ENCODE data around the gene CHCHD6.

CHCHD6 gene

DNA sequence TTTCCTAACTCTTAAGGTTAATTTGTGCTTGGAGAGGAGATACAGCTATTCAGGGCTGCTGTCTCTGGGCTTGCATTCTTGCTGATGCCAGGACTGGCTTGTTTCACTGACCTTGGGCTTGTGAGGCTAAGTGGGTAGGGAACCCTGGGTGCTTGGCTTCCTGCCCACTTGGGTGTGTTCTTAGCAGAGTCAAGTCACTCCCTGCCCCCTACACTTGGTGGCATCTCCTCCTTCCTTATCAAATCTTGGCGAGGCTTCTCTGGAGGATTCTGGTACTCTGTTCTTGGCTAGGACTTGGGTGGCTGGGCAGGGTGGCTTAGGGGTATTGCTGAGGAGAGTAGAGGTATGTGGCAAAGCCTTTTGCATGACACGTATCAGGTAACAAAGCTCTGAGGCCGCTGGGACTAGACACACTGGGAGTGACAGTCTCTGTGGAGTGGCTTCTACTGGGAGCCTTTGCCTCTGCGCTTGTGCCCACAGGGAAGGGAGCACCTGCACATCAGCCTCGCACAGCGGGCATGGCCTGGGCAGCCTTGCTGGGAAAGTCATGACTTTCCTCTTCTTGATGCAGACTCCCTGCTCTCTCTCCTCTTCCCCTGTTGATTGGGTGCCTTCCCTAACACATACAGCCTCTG, 41.8 kb downstream of the CHCHD6 start:
- no peak for ATAC-seq

DNA sequence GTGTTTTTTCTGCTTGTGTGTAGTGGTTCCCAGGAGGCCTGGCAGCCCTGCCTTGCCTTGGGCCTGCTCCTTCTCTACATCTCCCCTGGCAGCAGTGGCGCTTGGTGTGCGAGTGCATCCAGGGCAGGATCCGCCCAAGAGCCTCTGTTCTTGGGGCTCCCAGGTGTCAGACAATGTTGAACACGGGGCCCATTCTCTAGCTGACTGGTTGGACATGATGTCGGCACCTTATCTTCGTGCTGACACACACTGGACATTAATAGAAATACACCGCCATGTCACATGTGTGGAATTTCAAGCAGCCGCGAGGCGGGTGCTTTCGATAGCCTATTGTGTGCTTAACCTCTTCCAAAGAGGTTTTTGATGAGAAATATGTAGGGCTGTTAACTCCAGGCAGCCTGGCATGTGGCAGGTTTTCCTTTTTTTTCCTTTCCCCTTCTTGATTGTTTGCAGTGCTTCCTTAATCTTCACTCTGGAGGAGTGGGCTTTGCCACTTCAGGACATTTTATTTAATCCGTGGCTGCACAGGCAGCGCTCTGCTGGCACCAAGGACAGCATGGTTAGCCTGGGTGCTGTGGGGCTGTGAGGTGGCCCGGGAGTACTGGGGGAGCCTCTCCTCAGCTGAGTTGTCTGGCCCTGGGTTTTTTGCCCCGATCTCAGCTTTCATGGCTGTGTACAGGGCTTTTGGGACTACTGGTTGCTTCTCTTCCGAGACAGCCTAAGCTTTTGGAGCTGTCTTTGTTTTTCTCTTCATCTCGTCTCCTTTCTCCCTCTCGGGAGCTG, 42.5 kb downstream of the CHCHD6 start:
- ATAC-seq, result no peak

DNA sequence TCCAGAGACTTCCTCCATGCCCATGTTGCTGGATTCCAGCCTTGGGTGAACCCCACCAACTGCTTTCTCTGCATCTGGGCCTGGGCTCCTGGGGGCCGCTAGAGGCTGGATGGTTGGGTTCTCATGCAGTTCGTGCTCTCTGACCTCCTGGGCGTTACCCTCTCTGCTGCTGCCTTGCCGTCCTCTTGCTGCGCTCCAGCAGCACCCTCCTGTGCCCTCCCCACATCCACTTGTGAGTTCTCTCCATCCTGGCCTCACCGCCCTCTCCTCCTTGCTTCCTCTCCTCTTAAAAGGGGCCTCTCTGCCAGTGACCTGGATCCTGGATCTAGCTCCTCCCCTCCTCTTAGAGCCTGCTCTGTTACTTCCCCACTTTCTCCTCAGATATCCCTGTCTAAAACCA, 43.7 kb downstream of the CHCHD6 start:
- no peak for ATAC-seq

DNA sequence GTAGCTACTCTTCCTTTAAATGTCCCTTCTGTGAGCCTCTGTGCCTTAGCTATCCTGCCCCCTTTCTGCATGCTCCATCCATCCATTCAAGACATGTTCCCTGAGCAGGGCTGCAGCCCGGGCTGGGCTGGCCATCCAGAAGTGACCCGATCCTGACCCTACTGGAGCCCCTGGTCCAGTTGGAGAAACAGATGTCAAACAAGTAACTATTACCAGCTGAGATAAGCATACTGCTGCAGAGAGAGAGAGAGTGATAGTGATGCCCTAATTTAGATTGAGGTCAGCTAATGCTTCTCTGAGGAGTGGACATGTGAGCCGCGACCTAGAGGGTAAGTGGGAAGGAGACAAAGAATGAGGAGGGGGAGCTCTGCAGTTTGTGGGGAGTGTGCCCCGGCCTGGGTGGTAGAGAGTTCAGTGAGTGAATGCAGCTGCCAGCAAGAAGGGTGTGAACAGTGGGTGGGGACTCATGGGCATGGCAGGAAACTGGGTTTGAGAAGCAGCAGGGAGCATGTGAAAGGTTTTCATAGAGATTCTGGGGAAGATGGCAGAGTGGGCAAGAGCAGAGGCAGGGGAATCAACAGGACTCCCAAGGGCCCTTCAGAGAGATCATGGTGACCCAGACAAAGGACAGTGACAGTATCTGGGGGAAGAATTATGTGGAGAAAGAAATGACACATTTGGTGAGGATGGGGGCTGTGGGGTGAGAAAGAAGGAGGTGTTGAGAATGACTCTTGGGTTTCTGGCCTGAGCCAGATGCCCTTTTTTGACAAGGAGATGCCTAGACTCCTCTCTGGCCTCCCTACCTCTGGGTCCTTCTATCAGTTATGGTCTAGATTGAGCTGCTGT, 44.9 kb downstream of the CHCHD6 start:
- ATAC-seq, result no peak

DNA sequence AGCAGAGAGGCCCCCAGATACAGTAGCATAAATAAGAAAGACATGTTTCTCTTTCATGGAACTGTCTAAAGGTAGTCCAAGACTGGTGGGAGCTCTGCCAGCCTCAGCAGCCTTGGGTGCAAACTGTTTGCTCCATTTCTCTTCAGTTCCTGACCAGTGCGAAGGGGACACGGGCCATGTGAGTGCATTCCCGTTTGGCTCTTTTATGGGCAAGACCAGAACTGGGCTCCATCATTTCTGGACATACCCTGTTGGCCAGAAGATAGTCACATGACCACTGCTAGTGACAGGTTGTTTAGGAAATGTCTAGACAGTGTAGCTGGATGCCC, 45.5 kb downstream of the CHCHD6 start:
- no peak for ATAC-seq

DNA sequence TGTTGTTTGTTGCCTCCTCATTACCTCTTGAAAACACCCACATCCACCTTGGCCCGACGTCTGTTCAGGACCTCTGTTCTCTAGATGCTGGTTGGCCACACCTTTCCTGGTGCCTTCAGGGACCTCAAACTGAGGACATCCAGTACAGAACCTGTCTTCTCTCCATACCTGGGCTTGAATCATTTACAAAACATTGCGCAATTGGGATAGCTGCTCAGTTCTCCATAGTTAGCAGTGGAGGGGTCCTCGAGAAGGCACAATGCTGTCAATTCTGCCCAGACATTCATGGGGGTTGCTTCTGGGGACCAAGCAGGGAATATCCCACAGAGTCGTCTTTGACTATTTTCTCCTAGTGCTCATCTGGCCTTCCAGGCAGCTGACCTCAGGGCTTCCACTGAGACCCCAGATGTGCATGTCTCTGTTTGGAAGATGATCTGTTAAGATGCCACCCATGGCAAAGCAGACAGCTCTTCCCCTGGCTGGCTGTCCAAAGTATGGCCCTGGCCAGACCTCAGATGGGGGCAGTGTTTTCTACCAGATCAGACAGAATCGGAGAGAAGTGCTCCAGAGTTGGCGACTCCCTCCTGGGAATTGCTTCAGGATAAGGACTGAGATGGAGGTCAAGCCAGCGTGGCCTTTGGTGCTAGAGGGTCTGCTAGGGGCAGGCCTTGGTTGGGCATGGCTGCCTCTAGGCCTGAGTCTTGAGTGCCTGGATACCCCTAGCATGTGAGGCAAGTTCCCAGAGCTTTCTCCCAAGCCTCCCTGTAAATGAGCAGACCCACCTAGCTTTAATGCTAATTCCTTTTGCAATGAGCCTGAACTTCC, 46.1 kb downstream of the CHCHD6 start:
- ATAC-seq, result no peak

DNA sequence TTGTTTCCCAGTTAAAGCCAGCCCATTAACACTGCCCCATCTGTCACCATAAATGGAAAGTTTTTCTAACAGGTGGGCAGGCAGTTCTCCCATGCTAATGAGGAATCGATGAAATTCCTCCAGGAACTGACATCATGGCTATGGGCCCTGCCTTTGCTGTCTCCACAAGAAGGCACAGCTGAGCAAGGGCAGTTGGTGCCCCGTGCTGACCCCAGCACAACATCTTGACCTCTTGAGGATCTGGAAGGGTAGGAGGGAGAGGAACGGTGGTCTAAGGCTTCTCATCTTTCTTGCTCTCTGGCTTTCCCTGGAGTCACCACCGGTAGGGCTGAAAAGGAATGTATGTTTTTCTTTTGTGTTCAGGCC, 46.7 kb downstream of the CHCHD6 start:
- no peak for ATAC-seq

DNA sequence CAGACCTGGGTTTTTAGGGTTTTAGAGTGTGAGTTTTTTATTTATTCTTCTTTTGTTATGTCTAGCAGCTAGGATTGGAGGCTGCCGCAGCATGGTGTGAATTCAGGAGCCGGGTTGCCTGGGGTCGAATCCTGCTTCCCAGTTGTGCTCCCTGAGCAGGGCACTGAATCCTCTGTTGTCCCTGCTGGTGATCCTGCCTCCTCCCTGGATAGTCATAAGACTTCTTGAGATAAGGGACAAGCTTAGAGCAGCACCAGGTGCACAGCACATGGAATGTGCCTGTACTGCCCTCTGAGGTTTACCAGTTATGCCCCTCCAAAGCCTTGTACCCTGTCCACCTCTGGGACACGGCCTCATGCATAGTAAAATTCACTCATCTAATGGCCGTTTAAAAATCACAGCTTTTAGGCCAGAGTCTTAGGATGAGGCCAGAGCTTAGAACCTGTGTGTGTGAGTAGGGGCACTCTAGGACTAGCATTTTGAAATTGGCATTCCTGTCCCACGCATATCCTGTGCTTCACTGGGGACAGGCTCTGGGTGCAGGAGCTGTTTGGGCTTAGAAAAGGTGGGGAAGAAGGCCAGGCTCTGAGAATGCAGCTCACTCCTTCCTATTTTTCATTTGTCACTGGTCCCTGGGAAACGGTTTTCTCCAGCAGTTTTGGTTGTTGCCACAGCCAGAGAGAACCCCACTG, 47.7 kb downstream of the CHCHD6 start:
- ATAC-seq, result no peak

DNA sequence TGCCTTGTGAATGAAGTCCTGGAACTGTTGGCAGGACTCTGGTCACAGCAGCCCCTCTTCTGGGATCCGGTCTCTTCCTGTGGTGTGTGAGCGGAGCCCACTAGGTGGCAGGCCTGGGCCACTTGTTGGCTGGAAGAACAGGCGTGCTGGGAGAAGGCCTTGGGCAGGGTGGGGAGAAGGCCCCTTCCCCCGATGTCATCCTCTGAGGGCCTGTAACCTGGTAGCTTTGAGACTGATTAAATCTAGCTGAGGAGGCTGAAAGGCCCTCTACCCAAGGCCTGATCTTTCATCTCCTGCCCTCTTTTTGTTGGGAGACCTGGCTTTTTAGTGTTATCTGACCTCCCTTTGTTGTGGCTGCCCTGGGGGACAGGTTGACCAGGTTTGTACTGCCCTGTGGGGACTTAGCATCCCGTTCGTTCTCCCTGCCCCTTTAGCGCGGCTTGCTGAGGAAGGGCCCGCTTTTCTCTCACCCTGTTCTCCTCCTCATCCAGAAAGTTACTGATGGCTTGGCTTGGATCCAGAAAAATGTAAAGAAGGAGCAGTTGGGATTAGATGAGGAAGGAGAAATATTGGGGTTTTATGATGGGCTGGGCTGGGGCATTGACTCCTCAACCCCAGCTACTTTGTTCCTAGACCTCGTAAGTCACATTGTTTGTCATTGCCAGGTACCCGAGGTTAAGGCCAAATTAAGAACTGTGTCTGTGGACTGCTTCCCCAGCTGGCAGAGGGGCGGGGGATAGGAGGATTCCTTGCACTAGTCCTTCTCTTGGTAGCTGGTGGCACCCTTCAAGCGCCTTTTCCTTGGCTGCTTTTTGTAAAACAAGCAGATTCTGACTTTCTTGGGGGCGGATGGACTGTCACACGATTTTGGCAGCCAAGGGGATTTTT, 48.5 kb downstream of the CHCHD6 start:
- ATAC-seq, result peak in 1 of 2 donors; percentile 49

DNA sequence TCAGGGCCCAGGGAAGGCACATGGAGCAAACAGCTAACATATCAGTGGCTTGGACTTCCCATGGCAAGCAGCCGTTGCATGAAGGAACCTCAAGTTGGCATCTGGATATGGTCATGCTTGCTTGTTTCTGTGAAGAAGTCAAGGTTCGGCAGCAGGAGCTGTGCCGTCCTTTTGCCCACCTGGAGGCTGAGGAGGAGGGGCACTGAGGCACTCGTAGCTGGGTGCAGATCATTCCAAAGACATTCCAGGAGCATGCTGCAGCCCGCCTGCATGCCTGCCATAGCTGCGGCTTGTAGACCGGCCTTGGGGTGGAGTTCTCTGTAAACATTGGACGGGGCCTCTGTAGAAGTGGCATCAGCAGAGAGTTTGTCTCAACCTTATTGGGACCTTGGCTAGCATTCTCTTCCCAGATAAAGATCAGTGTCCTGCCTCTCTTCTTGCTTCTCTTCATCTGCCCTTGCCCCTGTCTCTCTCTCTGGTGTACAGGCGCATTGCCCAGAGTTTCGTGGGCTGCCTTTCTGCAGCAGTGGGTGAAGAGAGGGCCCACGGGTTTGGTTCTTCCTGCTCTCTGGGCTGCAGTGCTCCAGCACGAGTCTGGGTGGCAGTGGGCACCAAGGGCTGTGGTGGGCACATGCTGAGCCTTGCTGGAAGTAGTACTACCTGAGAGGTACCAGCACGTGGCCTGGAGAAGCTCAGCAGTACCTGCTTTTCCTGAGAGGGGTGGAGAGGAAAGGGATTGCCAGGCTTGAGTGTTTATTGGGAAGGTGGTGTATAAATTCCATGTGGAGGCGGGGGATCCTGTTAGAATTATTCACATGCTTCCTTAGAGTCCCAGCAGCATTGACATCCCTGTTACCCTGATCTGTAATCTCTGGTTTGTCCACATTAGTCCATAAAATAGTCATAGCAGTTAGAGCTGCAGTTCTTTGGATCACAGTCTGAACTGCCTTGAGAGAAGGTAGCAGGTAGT, 49.4 kb downstream of the CHCHD6 start:
- ATAC-seq, result no peak

DNA sequence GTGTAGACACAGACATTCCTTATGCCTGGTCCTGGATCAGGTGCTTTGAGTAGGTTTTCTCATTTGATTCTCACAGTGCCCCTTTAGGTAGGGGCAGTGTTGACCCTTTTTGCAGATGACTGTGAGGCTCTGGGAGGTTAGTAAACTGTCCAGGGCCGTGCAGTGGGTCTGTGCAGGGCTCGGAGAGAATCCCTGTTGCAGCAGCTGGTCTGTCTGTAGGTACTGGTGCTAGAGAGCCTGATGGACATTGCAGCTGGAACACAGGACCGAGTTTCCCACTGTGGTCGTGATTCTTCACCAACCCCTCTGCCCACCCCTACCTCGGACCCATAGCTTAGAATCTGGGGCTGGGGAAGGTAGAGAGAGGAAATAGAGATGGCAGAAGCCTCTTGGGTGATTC, 51.8 kb downstream of the CHCHD6 start:
- no peak for ATAC-seq

DNA sequence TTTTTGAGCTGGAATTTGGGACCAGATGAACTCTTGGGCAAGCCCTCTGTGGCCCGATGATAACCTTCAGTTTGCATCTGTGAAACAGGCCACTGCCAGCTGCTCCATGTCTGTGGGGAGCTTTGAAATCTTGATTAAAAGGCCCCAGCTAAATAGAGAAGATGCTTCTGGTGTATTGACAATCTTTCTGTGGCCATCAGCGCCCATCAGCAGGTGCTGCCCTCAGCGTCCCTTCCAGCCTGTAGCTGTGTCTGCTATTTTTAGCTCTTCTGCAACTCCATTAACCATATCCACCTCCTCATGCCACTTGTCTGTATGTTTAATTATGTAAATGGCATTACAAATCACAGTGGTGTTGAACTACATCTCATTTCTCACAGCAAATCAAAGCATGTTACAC, 54.0 kb downstream of the CHCHD6 start:
- no peak for ATAC-seq

DNA sequence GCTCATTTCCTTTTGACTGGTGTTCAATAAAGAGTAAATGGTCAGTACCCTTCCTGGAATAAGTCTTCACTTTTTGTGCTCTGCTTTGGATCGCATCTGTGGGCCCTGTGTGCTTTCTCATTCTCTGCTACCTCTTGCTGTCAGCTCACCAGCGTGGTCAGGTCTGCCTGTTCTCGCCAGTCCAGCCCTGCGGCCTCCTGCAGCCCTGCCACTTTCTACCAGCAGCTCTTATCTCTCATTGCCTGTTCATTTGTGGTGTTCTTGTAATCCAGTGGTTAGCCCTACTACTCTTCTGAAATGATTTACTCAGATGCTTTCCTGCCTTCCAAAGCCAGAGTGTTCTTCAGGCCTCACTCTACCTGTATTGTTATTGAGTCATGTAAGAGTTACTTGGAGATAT, 54.8 kb downstream of the CHCHD6 start:
- ATAC-seq, result no peak

DNA sequence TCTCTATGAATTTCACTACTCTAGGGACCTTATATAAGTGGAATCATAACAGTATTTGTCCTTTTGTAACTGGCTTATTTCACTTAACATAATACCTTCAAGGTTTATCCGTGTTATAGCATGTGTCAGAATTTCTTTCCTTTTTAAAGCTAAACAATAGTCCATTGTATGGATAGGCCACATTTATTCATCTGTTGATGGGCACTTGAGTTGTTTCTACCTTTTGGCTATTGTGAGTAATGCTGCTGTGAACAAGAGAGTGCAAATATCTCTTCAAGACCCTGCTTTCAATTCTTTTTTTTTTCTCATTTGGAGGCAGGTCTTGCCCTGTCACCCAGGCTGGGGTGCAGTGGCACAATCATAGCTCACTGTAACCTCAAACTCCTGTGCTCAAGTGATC, 56.5 kb downstream of the CHCHD6 start:
- ATAC-seq, result no peak

DNA sequence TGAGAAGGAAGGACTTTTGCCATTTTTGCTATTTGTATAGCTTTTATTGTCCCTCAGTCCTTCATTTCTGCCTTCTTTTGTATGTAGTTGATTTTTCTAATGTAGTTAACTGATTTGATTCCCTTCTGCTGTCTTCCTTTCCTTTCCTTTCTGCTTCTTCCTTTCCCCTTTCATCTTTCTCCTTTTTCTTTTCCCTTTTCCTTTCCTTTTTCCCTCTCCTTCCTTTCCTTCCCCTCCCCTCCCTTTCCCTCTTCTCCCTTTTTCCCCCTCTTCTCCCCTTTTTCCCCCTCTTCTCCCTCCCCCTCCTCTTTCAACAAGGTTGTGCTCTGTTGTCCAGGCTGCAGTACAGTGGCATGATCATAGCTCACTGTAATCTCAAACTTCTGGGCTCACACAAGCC, 59.0 kb downstream of the CHCHD6 start:
- no peak for ATAC-seq

DNA sequence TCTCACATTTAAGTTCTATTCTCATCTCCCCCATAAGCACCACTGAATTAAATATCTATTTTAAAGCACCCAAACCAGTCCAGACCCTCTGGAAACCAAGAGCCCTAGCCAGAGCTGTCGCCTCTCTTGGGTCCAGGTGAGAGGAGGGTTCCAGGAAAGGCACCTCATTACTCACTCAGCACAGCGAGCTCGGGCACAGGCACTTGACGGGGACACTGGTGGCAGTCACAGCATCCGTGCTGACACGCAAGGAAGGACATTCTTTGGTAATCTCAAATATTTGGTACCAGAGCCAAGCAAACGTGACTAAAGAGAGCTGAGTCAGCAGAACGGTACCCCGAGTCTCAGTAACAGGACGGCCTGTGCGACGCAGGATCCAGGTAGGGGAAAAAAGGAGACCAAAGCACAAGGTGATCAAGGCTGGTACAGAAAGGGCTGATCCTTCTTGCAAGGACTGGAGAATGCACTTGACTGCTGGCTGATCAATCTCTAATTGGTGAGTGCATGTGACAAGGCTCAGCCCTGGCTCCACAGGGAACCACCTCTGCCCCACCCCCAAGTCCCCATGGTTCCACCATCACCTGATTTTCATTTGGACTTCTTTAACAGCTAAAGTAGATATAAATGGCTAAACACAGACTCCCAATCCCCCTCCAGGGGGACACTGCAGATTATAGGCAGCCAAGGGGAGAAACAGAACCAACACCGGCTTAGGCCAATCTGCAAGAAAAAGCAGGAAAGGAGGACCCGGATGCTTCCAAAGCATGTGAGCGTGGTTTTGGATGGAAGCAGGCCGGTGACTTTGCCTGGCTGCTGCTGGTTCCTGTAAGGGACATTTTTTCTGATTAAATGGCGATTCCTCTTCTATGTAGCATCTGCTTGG, 61.4 kb downstream of the CHCHD6 start:
- ATAC-seq, result no peak

DNA sequence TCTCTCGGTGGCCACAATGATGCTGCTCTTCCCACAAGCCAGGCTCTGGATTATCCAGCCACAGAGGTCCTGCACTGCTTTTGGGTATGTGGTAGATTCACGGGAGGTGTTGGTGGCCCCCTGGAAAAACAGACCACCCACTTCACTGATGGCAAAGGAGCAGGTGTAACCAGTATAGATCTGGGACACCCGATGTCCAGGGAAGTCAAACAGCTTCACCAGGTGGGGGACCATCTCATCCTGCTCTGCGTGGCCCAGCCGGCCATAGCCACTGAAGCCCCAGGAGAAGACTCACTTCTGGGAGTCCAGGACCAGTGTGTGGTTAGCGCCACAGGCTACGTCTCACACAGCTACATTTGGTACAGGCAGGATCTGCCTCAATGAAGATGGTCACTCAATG, 62.6 kb downstream of the CHCHD6 start:
- ATAC-seq, result no peak

DNA sequence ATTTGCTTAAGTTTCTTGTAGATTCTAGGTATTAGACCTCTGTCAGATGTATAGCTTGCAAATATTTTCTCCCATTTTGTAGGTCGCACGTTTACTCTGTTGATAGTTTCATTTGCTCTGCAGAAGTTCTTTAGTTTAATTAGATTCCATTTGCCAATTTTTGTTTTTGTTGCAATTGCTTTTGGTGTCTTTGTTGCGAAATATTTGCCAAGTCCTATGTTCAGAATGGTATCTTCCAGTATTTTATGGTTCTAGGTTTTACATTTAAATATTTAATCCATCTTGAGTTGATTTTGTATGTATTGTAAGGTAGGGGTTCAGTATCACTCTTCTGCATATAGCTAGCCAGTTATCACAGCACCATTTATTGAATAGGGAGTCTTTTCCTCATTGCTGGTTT, 64.9 kb downstream of the CHCHD6 start:
- no peak for ATAC-seq

DNA sequence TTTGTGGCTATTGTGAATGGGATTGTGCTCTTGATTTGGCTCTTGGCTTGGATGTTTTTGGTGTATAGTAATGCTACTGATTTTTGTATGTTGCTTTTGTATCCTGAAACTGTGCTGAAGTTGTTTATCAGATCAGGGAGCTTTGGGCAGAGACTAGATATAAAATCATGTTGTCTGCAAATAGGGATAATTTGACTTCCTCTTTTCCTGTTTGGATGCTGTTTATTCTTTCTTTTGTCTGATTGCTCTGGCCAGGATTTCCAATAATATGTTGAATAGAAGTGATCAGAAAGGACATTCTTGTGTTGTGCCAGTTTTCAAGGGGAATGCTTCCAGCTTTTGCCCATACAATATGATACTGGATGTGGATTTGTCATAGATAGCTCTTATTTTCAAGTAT, 66.1 kb downstream of the CHCHD6 start:
- no peak for ATAC-seq
